HepG2 (cell line): Measurements from ENCODE around the gene MLLT10. TPM values are rescaled to one million over a fixed set of nuclear protein-coding genes. Genes with fewer than 3 reads are reported as not detected.

Source experiments
- HIC2 ChIP-seq: sonication (generic); formaldehyde crosslinking; IDR thresholded peaks from 2 replicates; pipeline ENCODE4 v1.9.0; 2022; ENCODE audit warnings: low read depth, missing genetic modification reagents
- HMG20B ChIP-seq: conservative IDR thresholded peaks from 2 replicates; pipeline ENCODE4 v1.6.1; 2016; ENCODE audit warnings: missing genetic modification reagents, missing compliant biosample characterization
- IRF9 ChIP-seq: sonication (generic); formaldehyde crosslinking; IDR thresholded peaks from 2 replicates; pipeline ENCODE4 v1.8.0; 2022; ENCODE audit warnings: missing genetic modification reagents, mild to moderate bottlenecking, borderline replicate concordance
- JARID2 ChIP-seq: sonication (generic); formaldehyde crosslinking; IDR thresholded peaks from 2 replicates; pipeline ENCODE4 v1.8.1; 2023; ENCODE audit warnings: missing genetic modification reagents, inconsistent platforms; ENCODE audit not compliant: insufficient replicate concordance
- KMT2B ChIP-seq: IDR thresholded peaks from 2 replicates; pipeline ENCODE4 v1.6.1; 2016; ENCODE audit warnings: missing genetic modification reagents, missing compliant biosample characterization
- MLX ChIP-seq: IDR thresholded peaks from 2 replicates; pipeline ENCODE4 v1.6.1; 2016
- RERE ChIP-seq: IDR thresholded peaks from 2 replicates; pipeline ENCODE4 v1.6.1; 2016; ENCODE audit warnings: low read depth, missing genetic modification reagents, missing compliant biosample characterization
- SIN3A ChIP-seq: IDR thresholded peaks from 2 replicates; pipeline ENCODE4 v1.6.1; 2011; ENCODE audit warnings: low read depth, mild to moderate bottlenecking, control low read depth, low read length, borderline replicate concordance
- UBTF ChIP-seq: sonication (generic); formaldehyde crosslinking; IDR thresholded peaks from 2 replicates; pipeline ENCODE4 v1.4.0; 2020; ENCODE audit warnings: mild to moderate bottlenecking, missing genetic modification reagents
- ZC3H13 ChIP-seq: sonication (generic); formaldehyde crosslinking; IDR thresholded peaks from 2 replicates; pipeline ENCODE4 v1.8.1; 2023; ENCODE audit warnings: mild to moderate bottlenecking, missing genetic modification reagents, moderate library complexity
- ZNF234 ChIP-seq: sonication (generic); formaldehyde crosslinking; conservative IDR thresholded peaks from 2 replicates; pipeline ENCODE4 v1.5.1; 2020; ENCODE audit warnings: mild to moderate bottlenecking, missing genetic modification reagents
- ZNF274 ChIP-seq: sonication (generic); formaldehyde crosslinking; IDR thresholded peaks from 2 replicates; pipeline ENCODE4 v1.5.1; 2020; ENCODE audit warnings: mild to moderate bottlenecking, missing genetic modification reagents
- ZNF33A ChIP-seq: sonication (generic); formaldehyde crosslinking; IDR thresholded peaks from 2 replicates; pipeline ENCODE4 v1.5.1; 2020; ENCODE audit warnings: missing genetic modification reagents, mild to moderate bottlenecking, moderate library complexity, borderline replicate concordance
- ZNF597 ChIP-seq: sonication (generic); formaldehyde crosslinking; IDR thresholded peaks from 2 replicates; pipeline ENCODE4 v1.5.0; 2020; ENCODE audit warnings: missing genetic modification reagents
- ZNF652 ChIP-seq: IDR thresholded peaks from 2 replicates; pipeline ENCODE4 v1.6.1; 2016; ENCODE audit warnings: low read depth, borderline replicate concordance
- ZNF788 ChIP-seq: sonication (generic); formaldehyde crosslinking; IDR thresholded peaks from 2 replicates; pipeline ENCODE4 v1.5.0; 2020; ENCODE audit warnings: mild to moderate bottlenecking, missing genetic modification reagents, borderline replicate concordance
- polyA plus RNA-seq, 8 experiments: library from polyadenylated mRNA; depleted of rRNA in 3 of 8; stranded (reverse) in 7 of 8; unstranded in 1 of 8; fragments of >200 nt; fragmentation: Illumina TruSeq in 4 of 8; extraction: Trizol in 4 of 8; gene quantifications; 2 replicates each; pipeline versions ENCODE4 v1.2.1 to v1.2.3, GENCODE V29; 2011 to 2016; ENCODE audit warnings: low read depth in 4 of 8, missing spikeins in 1 of 8, mixed read lengths in 1 of 8; ENCODE audit not compliant: insufficient read depth in 1 of 8
- total RNA-seq, 5 experiments: library from RNA; depleted of rRNA; stranded (reverse); fragments of >200 nt; fragmentation: Illumina TruSeq; extraction: Trizol; gene quantifications; 2 replicates each; pipeline ENCODE4 v1.2.3, GENCODE V29; 2016; ENCODE audit warnings: low read depth in 1 of 5

Gene MLLT10
- total and polyA plus RNA-seq, 2 of the 13 experiments (the other 11 are each of a cell fraction or from before 2014, with no cell fraction given), result 51.3 to 84.1 TPM

- peak; percentile 43; the same call in 1 of the 2 replicates for TF ChIP-seq KMT2B (CRISPR knock-in tag)
- TF ChIP-seq RERE, result peak; percentile 39; the same call in 1 of the 2 replicates
- TF ChIP-seq ZNF597 (CRISPR knock-in tag), result no peak
- no peak for TF ChIP-seq JARID2 (CRISPR knock-in tag)
- TF ChIP-seq ZNF652 (CRISPR knock-in tag), result no peak; the same call in 1 of the 2 replicates
- TF ChIP-seq HMG20B (CRISPR knock-in tag), result no peak
- peak; percentile 63; the same call in 1 of the 2 replicates for TF ChIP-seq ZNF234 (CRISPR knock-in tag)
- peak; percentile 79 for TF ChIP-seq UBTF (CRISPR knock-in tag)
- TF ChIP-seq ZNF788 (CRISPR knock-in tag), result no peak
- no peak; the same call in 1 of the 2 replicates for TF ChIP-seq ZNF33A (CRISPR knock-in tag)
- TF ChIP-seq SIN3A, result peak; percentile 78; the same call in 1 of the 2 replicates
- no peak for TF ChIP-seq ZC3H13
- TF ChIP-seq HIC2 (CRISPR knock-in tag), result peak; percentile 92
- peak; percentile 77; the same call in 1 of the 2 replicates for TF ChIP-seq ZNF274 (CRISPR knock-in tag)
- no peak for TF ChIP-seq MLX (CRISPR knock-in tag)
- TF ChIP-seq IRF9 (CRISPR knock-in tag), result no peak
Measured at GRCh38 chr10:21497177-21497807, 36.7 kb upstream of the MLLT10 start (continued).
